G401.6 (cell line): ENCODE data around the gene EXOSC5.

Source experiments
- FAIRE-seq: peaks from 2 replicates; lab custom pipeline; 2012; peaks lifted over from hg19 to GRCh38; lab: Jason Lieb, UNC

The EXOSC5 gene

DNA sequence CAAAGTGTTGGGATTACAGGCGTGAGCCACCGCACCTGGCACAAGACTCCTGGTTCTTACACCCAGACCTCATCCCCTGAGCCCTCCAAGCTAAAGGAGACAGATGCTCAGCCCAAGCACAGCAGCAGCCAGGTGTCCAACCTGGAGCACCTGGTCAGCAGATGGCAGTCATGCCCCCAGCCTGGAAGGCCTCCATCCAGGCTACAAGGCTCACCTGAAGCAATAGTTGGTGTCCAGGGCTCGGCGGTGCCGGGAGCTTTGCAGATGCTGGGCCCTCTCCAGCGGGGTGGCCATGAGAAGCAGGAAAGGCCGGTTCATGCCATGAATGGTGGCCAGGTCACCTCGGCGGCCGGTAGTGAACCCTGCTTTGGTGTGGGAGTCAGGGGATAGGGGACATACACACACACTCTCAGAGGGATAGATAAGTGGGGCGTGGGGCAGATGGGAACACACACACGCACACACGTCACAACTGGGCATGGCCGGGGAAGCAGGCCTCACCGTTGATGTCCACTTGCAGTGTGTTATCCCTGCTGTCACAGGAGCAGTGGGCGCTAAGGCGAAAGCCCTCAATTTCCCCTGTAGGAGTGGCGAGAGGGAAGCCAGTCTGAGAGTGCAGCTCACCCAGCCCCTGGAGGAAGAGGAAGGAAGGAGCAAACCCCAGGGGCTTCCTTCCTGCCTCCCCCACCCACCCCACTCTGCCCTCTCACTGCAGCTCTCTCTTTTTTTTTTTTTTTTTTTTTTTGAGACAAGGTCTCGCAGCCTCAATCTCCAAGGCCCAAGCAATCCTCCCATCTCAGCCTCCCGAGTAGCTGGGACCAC is 55.3 kb downstream of the EXOSC5 start:
- FAIRE-seq = no peak

DNA sequence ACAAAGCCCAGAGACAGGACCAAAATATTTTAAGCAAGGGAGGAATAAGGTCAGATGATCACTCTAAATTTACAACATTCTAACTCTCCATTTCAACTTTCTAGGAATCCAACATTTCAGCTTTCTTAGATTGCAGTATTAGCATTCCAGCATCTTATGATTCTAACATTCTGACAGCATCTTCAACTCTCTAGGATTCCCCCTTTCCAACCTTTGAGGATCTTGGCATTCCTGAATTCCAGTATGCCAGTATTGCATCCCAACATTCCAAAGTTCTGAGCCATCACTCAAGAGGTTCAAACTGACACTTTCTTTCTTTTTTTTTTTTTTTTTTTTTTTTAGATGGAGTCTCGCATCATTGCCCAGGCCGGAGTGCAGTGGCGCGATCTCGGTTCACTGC is 57.2 kb downstream of the EXOSC5 start:
- FAIRE-seq = no peak
